NT2/D1 (cell line): ENCODE results near the gene EDDM13.

Experiments
- SUZ12 ChIP-seq: IDR thresholded peaks from 2 replicates; pipeline ENCODE4 v1.6.1; 2011; ENCODE audit not compliant: insufficient read length, insufficient read depth; ENCODE audit errors: extremely low read depth
- YY1 ChIP-seq: IDR thresholded peaks from 2 replicates; pipeline ENCODE4 v1.6.1; 2011; ENCODE audit not compliant: insufficient read length, insufficient read depth
- ZNF274 ChIP-seq: IDR thresholded peaks from 2 replicates; pipeline ENCODE4 v1.6.1; 2011; ENCODE audit warnings: mild to moderate bottlenecking, low read depth, low read length

- TF ChIP-seq SUZ12 (no peak), YY1 (no peak), ZNF274 (no peak)
Measured at GRCh38 chr19:56332695-56333094, 60.1 kb downstream of the EDDM13 start.
